Measurements from ENCODE around the gene FILIP1.

The FILIP1 gene

DNA sequence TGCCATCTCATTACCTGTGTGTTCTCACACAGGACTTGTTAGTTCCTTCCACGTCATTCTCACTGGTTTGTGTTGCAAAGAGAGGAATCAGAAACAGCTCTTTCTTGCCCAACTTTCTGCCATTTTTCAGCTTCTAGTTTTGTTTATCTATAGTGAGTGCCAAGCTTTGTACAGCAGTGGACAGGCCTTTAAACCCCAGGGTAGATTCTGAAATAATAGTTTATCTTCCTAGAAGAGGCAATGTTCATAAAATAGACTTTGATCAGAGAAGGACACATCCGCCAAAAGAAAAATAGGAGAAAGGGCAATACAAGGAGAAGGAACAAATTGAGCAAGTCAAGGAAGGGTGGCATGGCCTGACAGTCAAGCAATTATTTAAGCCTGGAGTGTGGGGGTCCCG lies 191.3 kb downstream of the FILIP1 start:
- TF ChIP-seq ZNF274 (IDR thresholded peaks at IDR 0.05; ENCODE audit: low read depth, low read length) = no peak
- TF ChIP-seq SUZ12 (IDR thresholded peaks at IDR 0.05; ENCODE audit: extremely low read depth, insufficient read depth, insufficient read length) = no peak
- no peak for TF ChIP-seq YY1 (IDR thresholded peaks at IDR 0.05; ENCODE audit: insufficient read depth, insufficient read length)
- H3K4me1 ChIP-seq (ENCODE audit: insufficient read depth, insufficient read length) = no peaks in the 10 kb centered on the region
- no peaks in the 10 kb centered on the region for H3K9me3 ChIP-seq (ENCODE audit: insufficient read depth, low read length)
- H3K4me3 ChIP-seq (ENCODE audit: insufficient read length, low read depth) = no peak overlapping the region
- no peaks in the 10 kb centered on the region for H3K27me3 ChIP-seq (ENCODE audit: insufficient read depth, insufficient read length)
- no peak for DNase-seq (ENCODE audit: low read depth, low spot score)
- H3K36me3 ChIP-seq (ENCODE audit: insufficient read depth, insufficient read length, low read length) = no peaks in the 10 kb centered on the region
- H3K9ac ChIP-seq (ENCODE audit: insufficient read length, low read depth) = no peak overlapping the region

DNA sequence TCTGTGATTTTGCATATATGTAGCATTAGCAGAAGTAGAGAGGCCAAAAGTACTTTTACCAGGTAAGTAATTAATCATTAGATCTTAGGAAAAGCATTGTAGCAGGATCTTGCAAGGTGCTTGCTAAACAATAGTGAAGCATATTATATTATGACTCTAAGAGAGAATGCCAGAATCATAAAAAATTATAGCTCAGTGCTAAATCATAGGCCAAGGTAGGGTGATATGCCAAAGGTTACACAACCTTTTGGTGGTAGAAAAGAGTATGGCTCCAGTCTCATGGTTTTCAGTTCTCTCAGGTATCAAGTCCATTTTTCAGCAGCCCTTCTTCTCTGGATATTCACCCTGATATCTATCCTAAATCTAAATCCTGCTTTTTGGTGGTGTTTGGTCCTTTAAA lies 192.1 kb downstream of the FILIP1 start:
- no peaks in the 10 kb centered on the region for H3K36me3 ChIP-seq (ENCODE audit: insufficient read depth, insufficient read length, low read length)
- no peaks in the 10 kb centered on the region for H3K9me3 ChIP-seq (ENCODE audit: insufficient read depth, low read length)
- no peak for TF ChIP-seq SUZ12 (IDR thresholded peaks at IDR 0.05; ENCODE audit: extremely low read depth, insufficient read depth, insufficient read length)
- TF ChIP-seq YY1 (IDR thresholded peaks at IDR 0.05; ENCODE audit: insufficient read depth, insufficient read length) = no peak
- no peak for TF ChIP-seq ZNF274 (IDR thresholded peaks at IDR 0.05; ENCODE audit: low read depth, low read length)
- H3K4me3 ChIP-seq (ENCODE audit: insufficient read length, low read depth) = no peak overlapping the region
- H3K9ac ChIP-seq (ENCODE audit: insufficient read length, low read depth) = no peak overlapping the region
- H3K4me1 ChIP-seq (ENCODE audit: insufficient read depth, insufficient read length) = no peaks in the 10 kb centered on the region
- no peak for DNase-seq (ENCODE audit: low read depth, low spot score)
- no peaks in the 10 kb centered on the region for H3K27me3 ChIP-seq (ENCODE audit: insufficient read depth, insufficient read length)

DNA sequence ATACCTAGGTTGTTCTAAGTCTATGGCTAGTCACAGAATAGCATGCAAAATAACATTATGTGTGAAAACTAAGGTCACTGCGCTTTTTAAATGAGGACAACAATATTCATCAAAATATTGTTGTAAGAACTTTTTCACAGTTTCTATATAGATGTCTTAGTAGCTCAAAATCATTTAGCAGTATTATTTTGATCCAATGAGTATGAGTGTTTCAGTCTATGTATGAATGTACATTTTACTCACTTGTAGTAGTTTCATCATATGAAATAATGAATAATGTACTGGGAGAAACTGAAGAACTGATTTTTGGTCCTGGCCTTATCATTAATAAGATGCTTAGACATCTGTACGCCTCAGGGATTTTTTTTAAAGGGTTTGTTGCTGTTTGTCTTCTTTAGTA lies 192.5 kb downstream of the FILIP1 start:
- H3K9me3 ChIP-seq (ENCODE audit: insufficient read depth, low read length) = no peaks in the 10 kb centered on the region
- no peak for DNase-seq (ENCODE audit: low read depth, low spot score)
- no peak overlapping the region for H3K4me3 ChIP-seq (ENCODE audit: insufficient read length, low read depth)
- no peak for TF ChIP-seq YY1 (IDR thresholded peaks at IDR 0.05; ENCODE audit: insufficient read depth, insufficient read length)
- no peaks in the 10 kb centered on the region for H3K4me1 ChIP-seq (ENCODE audit: insufficient read depth, insufficient read length)
- no peaks in the 10 kb centered on the region for H3K27me3 ChIP-seq (ENCODE audit: insufficient read depth, insufficient read length)
- H3K36me3 ChIP-seq (ENCODE audit: insufficient read depth, insufficient read length, low read length) = no peaks in the 10 kb centered on the region
- H3K9ac ChIP-seq (ENCODE audit: insufficient read length, low read depth) = no peak overlapping the region

DNA sequence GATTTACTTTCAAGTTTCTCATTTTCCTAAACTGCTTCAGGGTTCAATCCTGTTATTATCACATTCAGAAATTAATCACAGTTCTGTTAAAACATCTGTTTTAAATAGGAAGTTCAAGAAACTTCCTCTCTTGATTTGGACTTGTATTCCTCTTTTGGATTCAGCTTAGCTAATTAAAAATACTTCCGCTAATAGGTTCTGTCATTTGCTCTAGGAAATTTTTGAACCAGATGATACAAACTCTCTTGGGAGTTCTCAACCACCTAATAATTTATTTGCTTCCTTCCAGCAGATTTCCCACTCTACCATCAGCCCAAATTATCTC lies 193.1 kb downstream of the FILIP1 start:
- Histone ChIP-seq H3K27me3 (ENCODE audit: insufficient read depth, insufficient read length) (no peaks in the 10 kb centered on the region), H3K4me1 (ENCODE audit: insufficient read depth, insufficient read length) (no peaks in the 10 kb centered on the region), H3K9ac (ENCODE audit: insufficient read length, low read depth) (no peak overlapping the region), H3K36me3 (ENCODE audit: insufficient read depth, insufficient read length, low read length) (no peaks in the 10 kb centered on the region), H3K4me3 (ENCODE audit: insufficient read length, low read depth) (no peak overlapping the region), H3K9me3 (ENCODE audit: insufficient read depth, low read length) (no peaks in the 10 kb centered on the region)
- DNase-seq (ENCODE audit: low read depth, low spot score) = no peak
- TF ChIP-seq ZNF274 (IDR thresholded peaks at IDR 0.05; ENCODE audit: low read depth, low read length) (no peak), SUZ12 (IDR thresholded peaks at IDR 0.05; ENCODE audit: extremely low read depth, insufficient read depth, insufficient read length) (no peak), YY1 (IDR thresholded peaks at IDR 0.05; ENCODE audit: insufficient read depth, insufficient read length) (no peak)

DNA sequence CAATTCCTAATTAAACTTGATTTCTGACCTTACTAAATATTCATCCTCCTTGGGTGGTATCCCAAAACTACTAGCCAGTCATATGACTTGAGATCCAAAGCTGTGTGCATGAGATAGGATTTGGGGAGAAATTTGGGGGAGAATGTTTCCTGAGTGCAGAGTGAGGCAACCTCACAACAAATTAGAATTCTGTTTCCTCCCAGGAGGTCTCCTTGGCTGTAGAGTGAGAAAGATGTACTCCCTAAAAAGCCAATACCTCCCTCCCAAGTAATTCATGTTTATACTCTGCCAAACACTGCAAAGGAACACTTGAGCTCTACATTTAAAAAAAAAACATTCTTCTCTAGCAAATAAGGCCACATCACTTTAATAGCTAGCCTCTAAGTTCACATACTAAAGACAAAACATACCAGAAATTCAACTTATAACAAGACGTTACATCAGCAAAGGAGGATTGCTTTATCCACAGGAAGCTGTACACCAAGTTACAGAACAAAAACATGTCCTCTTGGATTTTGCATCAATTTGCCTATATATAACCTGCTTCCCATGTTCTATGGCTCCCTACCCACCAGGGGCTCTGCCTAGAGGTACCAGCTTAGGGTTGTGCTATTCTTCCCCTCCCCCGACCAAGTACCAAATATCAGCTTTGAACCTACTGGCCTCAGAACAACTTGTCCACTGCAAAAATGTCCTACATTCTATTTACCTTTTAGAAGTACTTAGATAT lies 193.6 kb downstream of the FILIP1 start:
- no peak for DNase-seq (ENCODE audit: low read depth, low spot score)
- no peaks in the 10 kb centered on the region for H3K36me3 ChIP-seq (ENCODE audit: insufficient read depth, insufficient read length, low read length)
- H3K4me1 ChIP-seq (ENCODE audit: insufficient read depth, insufficient read length) = no peaks in the 10 kb centered on the region
- no peaks in the 10 kb centered on the region for H3K27me3 ChIP-seq (ENCODE audit: insufficient read depth, insufficient read length)
- no peak overlapping the region for H3K4me3 ChIP-seq (ENCODE audit: insufficient read length, low read depth)
- H3K9ac ChIP-seq (ENCODE audit: insufficient read length, low read depth) = no peak overlapping the region
- TF ChIP-seq YY1 (IDR thresholded peaks at IDR 0.05; ENCODE audit: insufficient read depth, insufficient read length) = no peak
- TF ChIP-seq ZNF274 (IDR thresholded peaks at IDR 0.05; ENCODE audit: low read depth, low read length) = no peak
- TF ChIP-seq SUZ12 (IDR thresholded peaks at IDR 0.05; ENCODE audit: extremely low read depth, insufficient read depth, insufficient read length) = no peak
- H3K9me3 ChIP-seq (ENCODE audit: insufficient read depth, low read length) = no peaks in the 10 kb centered on the region

DNA sequence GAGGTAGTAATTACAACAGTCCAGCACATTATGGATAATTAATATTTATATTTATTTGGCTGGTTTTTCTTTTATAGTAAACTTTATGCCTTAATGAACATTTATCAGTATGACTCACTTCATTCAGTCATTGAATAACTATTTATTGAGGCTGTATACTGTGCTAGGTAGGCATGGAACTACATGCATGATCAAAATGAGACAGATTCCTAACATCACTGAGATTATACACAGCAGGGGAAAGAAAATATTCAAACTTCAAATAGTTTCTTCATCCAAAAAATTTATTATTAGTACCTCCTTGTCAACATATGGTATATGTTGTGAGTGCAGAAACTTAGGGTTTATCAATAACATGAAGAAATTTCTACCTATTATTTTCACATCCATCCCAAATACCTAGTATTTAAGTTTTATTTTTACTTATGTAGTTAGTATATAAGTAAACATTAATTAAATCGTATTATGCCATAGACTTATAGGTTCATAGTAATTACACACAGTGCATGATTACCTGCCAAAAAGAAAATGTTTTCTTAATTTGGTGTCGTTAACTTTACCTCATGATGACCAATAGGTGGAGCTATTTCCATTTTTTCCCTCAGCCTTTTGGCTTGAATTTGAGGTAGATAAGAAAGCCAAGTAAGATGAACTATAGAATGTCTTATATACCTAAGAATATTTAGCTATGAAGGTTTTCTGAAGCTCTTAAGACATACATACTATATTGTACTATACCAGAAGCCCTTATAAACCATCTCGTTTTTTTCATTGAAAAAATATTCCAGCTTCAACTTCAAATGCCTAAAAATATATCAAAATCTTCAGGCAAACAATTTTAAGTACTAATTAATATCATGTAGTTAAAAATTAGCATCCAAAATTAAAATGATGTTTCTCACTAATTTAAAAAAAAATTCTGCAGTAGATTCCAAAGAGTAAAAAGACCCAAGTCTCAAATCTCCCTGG lies 196.5 kb downstream of the FILIP1 start:
- H3K4me1 ChIP-seq (ENCODE audit: insufficient read depth, insufficient read length) = no peaks in the 10 kb centered on the region
- TF ChIP-seq YY1 (IDR thresholded peaks at IDR 0.05; ENCODE audit: insufficient read depth, insufficient read length) = no peak
- no peak for TF ChIP-seq SUZ12 (IDR thresholded peaks at IDR 0.05; ENCODE audit: extremely low read depth, insufficient read depth, insufficient read length)
- TF ChIP-seq ZNF274 (IDR thresholded peaks at IDR 0.05; ENCODE audit: low read depth, low read length) = no peak
- no peaks in the 10 kb centered on the region for H3K36me3 ChIP-seq (ENCODE audit: insufficient read depth, insufficient read length, low read length)
- DNase-seq (ENCODE audit: low read depth, low spot score) = peak; percentile 40
- H3K9me3 ChIP-seq (ENCODE audit: insufficient read depth, low read length) = no peaks in the 10 kb centered on the region
- no peak overlapping the region for H3K4me3 ChIP-seq (ENCODE audit: insufficient read length, low read depth)
- H3K27me3 ChIP-seq (ENCODE audit: insufficient read depth, insufficient read length) = no peaks in the 10 kb centered on the region
- no peak overlapping the region for H3K9ac ChIP-seq (ENCODE audit: insufficient read length, low read depth)

DNA sequence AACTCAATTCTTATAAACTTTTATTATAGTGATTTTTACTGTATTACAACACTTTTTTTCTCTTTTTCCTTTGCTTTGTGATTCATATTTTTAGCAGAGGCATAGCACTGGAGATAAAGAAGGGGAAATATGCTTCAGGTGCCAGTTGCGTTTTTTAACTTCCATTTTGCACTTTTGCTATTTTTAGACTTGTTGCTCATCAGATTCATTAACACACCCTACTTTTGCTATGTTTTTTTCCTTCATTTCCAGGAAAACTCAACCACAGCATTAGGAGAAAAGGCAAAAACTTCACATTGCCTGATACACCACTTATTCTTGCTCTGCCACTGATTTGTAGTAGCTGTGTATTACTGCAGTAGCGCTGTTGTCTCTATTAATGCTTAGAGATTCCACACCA lies 201.0 kb downstream of the FILIP1 start:
- no peaks in the 10 kb centered on the region for H3K9me3 ChIP-seq (ENCODE audit: insufficient read depth, low read length)
- no peaks in the 10 kb centered on the region for H3K4me1 ChIP-seq (ENCODE audit: insufficient read depth, insufficient read length)
- DNase-seq (ENCODE audit: low read depth, low spot score) = no peak
- H3K36me3 ChIP-seq (ENCODE audit: insufficient read depth, insufficient read length, low read length) = no peaks in the 10 kb centered on the region
- TF ChIP-seq YY1 (IDR thresholded peaks at IDR 0.05; ENCODE audit: insufficient read depth, insufficient read length) (no peak), ZNF274 (IDR thresholded peaks at IDR 0.05; ENCODE audit: low read depth, low read length) (no peak), SUZ12 (IDR thresholded peaks at IDR 0.05; ENCODE audit: extremely low read depth, insufficient read depth, insufficient read length) (no peak)
- H3K4me3 ChIP-seq (ENCODE audit: insufficient read length, low read depth) = no peak overlapping the region
- no peak overlapping the region for H3K9ac ChIP-seq (ENCODE audit: insufficient read length, low read depth)
- H3K27me3 ChIP-seq (ENCODE audit: insufficient read depth, insufficient read length) = no peaks in the 10 kb centered on the region
